Neural crest cell (in vitro differentiated cells): ENCODE results near the gene TRIM46. TPM values are rescaled to one million over a fixed set of nuclear protein-coding genes. Genes with fewer than 3 reads are reported as not detected.

Source experiments
- DNase-seq: peaks from one replicate; pipeline ENCODE4 v3.0.0; 2021; ENCODE audit warnings: low read depth, mixed read lengths, low spot score
- H3K27ac Mint-ChIP-seq: one replicate; pipeline ENCODE4 v1.8.0; 2021; ENCODE audit warnings: mild to moderate bottlenecking, mixed read lengths; ENCODE audit not compliant: unreplicated experiment
- H3K27me3 Mint-ChIP-seq: 2 replicates; pipeline ENCODE4 v1.8.0; 2021; ENCODE audit warnings: low read depth, mild to moderate bottlenecking, mixed read lengths
- H3K36me3 Mint-ChIP-seq: 2 replicates; pipeline ENCODE4 v1.8.0; 2021; ENCODE audit warnings: low read depth, mild to moderate bottlenecking, mixed read lengths
- H3K4me1 Mint-ChIP-seq: 2 replicates; pipeline ENCODE4 v1.8.0; 2021; ENCODE audit warnings: mixed read lengths
- H3K4me3 Mint-ChIP-seq: one replicate; pipeline ENCODE4 v1.8.0; 2021; ENCODE audit warnings: mild to moderate bottlenecking, mixed read lengths
- H3K9me3 Mint-ChIP-seq: 2 replicates; pipeline ENCODE4 v1.8.0; 2021; ENCODE audit warnings: mixed read lengths
- total RNA-seq: library from RNA; stranded (reverse); gene quantifications from 2 replicates; pipeline ENCODE4 v1.2.1, GENCODE V29; 2021
- TF ChIP-seq, protein P1 (sequence below): fragments of 200-600 bp; sonication (generic); conservative IDR thresholded peaks from 2 replicates; pipeline ENCODE4 v1.5.0; 2021; ENCODE audit warnings: antibody characterized with exemption, mild to moderate bottlenecking

The TRIM46 gene
- total RNA-seq, 1 donor from 2014 or later = 9.8 TPM

DNA sequence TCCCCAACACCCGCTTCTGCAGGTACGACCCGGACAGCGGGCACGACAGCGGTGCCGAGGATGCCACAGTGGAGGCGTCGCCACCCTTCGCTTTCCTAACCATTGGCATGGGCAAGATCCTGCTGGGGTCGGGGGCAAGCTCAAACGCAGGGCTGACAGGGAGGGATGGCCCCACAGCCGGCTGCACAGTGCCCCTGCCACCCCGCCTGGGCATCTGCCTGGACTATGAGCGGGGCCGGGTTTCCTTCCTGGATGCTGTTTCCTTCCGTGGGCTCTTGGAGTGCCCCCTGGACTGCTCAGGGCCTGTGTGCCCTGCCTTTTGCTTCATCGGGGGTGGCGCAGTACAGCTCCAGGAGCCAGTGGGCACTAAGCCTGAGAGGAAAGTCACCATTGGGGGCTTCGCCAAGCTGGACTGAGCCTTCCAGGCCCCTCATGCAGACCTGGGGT lies 10.1 kb downstream of the TRIM46 start:
- Mint-ChIP-seq H3K27ac (no peak overlapping the region), H3K36me3 (peaks cover 4% of the 10 kb centered on the region), H3K4me3 (no peak overlapping the region), H3K4me1 (peaks cover 9% of the 10 kb centered on the region), H3K27me3 (peaks cover 5% of the 10 kb centered on the region), H3K9me3 (no peaks in the 10 kb centered on the region)
- TF ChIP-seq, protein P1, sequence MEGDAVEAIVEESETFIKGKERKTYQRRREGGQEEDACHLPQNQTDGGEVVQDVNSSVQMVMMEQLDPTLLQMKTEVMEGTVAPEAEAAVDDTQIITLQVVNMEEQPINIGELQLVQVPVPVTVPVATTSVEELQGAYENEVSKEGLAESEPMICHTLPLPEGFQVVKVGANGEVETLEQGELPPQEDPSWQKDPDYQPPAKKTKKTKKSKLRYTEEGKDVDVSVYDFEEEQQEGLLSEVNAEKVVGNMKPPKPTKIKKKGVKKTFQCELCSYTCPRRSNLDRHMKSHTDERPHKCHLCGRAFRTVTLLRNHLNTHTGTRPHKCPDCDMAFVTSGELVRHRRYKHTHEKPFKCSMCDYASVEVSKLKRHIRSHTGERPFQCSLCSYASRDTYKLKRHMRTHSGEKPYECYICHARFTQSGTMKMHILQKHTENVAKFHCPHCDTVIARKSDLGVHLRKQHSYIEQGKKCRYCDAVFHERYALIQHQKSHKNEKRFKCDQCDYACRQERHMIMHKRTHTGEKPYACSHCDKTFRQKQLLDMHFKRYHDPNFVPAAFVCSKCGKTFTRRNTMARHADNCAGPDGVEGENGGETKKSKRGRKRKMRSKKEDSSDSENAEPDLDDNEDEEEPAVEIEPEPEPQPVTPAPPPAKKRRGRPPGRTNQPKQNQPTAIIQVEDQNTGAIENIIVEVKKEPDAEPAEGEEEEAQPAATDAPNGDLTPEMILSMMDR = no peak
- no peak for DNase-seq

DNA sequence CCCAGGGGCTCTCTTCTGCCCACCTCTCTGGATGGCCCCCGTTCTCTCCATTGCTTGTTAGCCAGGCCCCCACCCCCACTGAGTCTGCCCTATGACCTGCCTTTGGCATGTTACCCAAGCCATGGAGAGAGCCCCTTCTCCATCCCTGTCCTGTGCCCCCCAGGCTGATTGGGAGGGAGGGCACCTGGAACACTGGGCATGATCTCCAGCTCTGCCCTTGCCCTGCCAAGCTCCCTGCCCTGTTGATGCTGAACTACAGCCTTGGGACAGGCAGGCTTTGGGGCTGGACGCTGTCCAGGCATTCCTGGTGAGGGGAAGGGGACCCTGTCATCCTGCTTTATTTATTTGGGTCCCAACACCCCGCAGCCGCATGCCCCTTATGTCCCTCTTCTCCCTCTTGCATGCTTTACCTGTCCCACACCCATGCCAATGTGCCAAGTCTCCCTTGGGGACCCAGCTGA lies 10.7 kb downstream of the TRIM46 start:
- Mint-ChIP-seq H3K27me3 (peaks cover 5% of the 10 kb centered on the region), H3K36me3 (peaks cover 4% of the 10 kb centered on the region), H3K4me3 (no peak overlapping the region), H3K9me3 (no peaks in the 10 kb centered on the region), H3K4me1 (peaks cover 6% of the 10 kb centered on the region), H3K27ac (no peak overlapping the region)
- no peak for DNase-seq
- TF ChIP-seq, protein P1 = no peak

DNA sequence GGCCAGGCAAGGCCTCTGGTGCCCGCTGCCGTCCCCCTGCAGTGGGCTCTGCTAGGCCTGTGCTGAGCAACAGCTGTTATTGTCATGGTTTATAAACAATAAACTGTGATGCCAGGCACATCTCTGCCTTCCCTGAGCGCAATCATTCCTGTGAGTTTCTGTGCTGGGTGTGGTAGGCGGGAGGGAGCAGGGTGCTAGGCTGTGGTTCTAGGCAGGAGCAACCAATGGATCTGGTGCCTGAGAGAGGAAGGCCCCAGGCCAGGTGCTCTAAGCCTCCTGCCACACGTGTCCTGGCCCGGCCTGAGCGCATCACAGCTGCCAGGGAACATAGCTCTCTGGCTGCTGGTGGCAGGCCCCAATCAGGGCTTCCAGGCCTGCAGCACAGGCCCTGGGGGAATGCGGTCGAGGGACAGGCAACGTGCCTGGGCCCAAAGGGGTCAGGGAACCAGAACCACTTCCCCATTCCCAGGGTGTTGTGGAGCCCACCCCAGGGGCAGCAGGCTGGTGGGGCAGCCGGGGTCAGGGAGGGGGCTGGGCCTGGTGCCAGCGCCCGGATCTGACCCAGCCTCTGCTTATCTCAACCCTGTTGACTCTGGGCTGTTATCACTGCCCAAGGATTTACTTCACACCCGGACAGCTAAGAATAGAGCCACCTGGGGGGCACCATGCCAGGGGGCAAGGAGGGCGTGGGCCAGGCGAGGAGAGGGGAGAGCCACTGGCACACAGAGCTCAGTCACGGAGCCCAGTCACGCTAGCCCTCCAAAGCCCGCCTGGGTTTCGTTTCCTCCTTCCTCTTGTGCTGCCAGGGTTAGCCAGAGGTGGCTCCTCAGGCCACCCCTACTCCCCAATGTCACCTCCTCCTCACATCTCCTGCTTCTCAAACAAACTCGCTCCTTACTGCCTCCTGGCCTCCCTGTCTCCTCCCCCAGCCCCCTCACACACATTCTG lies 11.5 kb downstream of the TRIM46 start:
- TF ChIP-seq, protein P1 = no peak
- H3K4me3 Mint-ChIP-seq = no peak overlapping the region

DNA sequence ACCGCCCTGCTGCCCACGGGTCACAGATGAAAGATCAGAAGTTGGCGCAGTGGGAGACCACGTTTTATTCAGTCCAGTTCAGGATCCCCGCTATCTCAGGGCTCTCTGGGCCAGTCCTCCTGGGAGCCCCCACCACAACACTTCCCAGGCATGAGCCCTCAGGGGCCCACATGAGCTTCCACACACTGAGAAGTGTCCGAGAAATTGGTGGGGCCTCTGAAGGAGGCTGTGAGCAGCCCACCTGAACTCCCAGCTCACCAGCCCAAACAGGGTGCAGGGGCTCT lies 12.1 kb downstream of the TRIM46 start:
- Mint-ChIP-seq H3K27ac (no peak overlapping the region), H3K4me3 (no peak overlapping the region), H3K27me3 (peaks cover 5% of the 10 kb centered on the region), H3K36me3 (peaks cover 4% of the 10 kb centered on the region), H3K4me1 (peaks cover 6% of the 10 kb centered on the region), H3K9me3 (no peaks in the 10 kb centered on the region)
- no peak for DNase-seq
- TF ChIP-seq, protein P1 = no peak

More for the DNA sequence above, 11.5 kb downstream of the TRIM46 start:
- Mint-ChIP-seq H3K4me1 (peaks cover 6% of the 10 kb centered on the region), H3K9me3 (no peaks in the 10 kb centered on the region), H3K27ac (no peak overlapping the region), H3K36me3 (peaks cover 4% of the 10 kb centered on the region), H3K27me3 (peaks cover 5% of the 10 kb centered on the region)
- DNase-seq = no peak

DNA sequence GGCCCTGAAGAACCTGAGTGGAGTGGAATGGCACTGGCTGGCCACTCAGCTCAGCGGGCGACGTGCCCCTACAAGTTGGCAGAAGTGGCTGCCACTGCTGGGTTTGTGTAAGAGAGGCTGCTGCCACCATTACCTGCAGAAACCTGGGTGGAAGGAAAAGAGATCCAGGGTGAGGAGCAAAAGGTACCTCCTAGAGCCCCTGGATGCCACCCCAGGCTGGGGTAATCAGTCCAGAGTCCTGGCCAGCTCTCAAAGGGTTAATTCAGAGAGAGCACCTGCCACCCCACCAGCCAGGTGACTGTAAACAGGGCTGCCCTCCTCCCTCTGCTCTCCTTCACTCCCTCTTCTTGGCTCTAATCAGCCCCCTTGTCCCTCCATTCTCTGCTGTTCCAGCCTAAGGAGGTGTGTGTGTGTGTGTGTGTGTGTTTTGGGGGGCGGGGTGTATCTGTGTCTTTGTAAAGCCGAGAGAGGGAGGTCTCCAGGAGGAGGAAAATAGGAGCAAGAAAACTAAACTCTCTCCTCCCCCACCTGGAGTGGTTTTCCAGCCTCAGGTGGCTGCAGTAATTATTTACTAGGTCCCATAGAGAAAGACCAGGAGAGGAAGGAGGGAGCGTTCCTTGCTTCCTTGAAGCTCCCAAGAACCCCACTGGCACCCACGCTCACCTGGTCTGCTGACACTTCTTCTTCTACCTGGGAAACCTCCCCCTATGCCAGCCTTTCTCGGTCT lies 12.6 kb downstream of the TRIM46 start:
- H3K4me3 Mint-ChIP-seq = no peak overlapping the region

More for the DNA sequence above, 12.6 kb downstream of the TRIM46 start:
- Mint-ChIP-seq H3K27me3 (peaks cover 5% of the 10 kb centered on the region), H3K4me1 (peaks cover 6% of the 10 kb centered on the region), H3K36me3 (peaks cover 4% of the 10 kb centered on the region), H3K9me3 (no peaks in the 10 kb centered on the region), H3K27ac (peak overlapping the region; percentile 43)
- DNase-seq = no peak
- TF ChIP-seq, protein P1 = no peak
